Measurements from ENCODE around the gene SPPL2C.

Gene SPPL2C

GRCh38 chr17:45844695-45845375 is at the start of gene SPPL2C:
SPPL2C (plus strand) TSS chr17:45844881; CDS start chr17:45844907, 26 bp downstream.
- H3K4me1 ChIP-seq (ENCODE audit: insufficient read depth, low read length, severe bottlenecking), result no peaks in the 10 kb centered on the region
- H3K79me2 ChIP-seq (ENCODE audit: insufficient read depth, low read length), result no peaks in the 10 kb centered on the region
- no peaks in the 10 kb centered on the region for H3K27me3 ChIP-seq (ENCODE audit: insufficient read depth, low read length)
- H3K27ac ChIP-seq (ENCODE audit: low read depth, low read length, poor library complexity, severe bottlenecking), result no peak within 1 kb of the TSS
- TF ChIP-seq EZH2 (IDR thresholded peaks at IDR 0.05; ENCODE audit: borderline replicate concordance, low read length) (no peak), CTCF (IDR thresholded peaks at IDR 0.05; ENCODE audit: low read length) (no peak)
- H3K4me2 ChIP-seq (ENCODE audit: low read length), result no peak within 1 kb of the TSS
- H3K36me3 ChIP-seq (ENCODE audit: insufficient read depth, low read length), result no peaks in the 10 kb centered on the region
- H3K4me3 ChIP-seq (ENCODE audit: low read depth, low read length, poor library complexity, severe bottlenecking), result no peak within 1 kb of the TSS
- no peaks in the 10 kb centered on the region for H3K9me3 ChIP-seq (ENCODE audit: low read length)
- no peak within 1 kb of the TSS for H3K9ac ChIP-seq (ENCODE audit: low read length)
- H3K9me2 ChIP-seq (ENCODE audit: low read depth, low read length), result no peaks in the 10 kb centered on the region
- H4K20me1 ChIP-seq (ENCODE audit: insufficient read depth, low read length), result no peaks in the 10 kb centered on the region
- H3F3A ChIP-seq (ENCODE audit: insufficient read depth, low read length), result no peaks in the 10 kb centered on the region
- H2AFZ ChIP-seq (ENCODE audit: low read length), result no peak within 1 kb of the TSS

- Histone ChIP-seq H3K9ac (ENCODE audit: low read length) (no peak overlapping the region), H2AFZ (ENCODE audit: low read length) (no peak overlapping the region), H3K9me3 (ENCODE audit: low read length) (no peaks in the 10 kb centered on the region), H3K9me2 (ENCODE audit: low read depth, low read length) (no peaks in the 10 kb centered on the region), H3K4me1 (ENCODE audit: insufficient read depth, low read length, severe bottlenecking) (no peaks in the 10 kb centered on the region), H3K4me3 (ENCODE audit: low read depth, low read length, poor library complexity, severe bottlenecking) (no peak overlapping the region), H3K79me2 (ENCODE audit: insufficient read depth, low read length) (no peaks in the 10 kb centered on the region), H3K36me3 (ENCODE audit: insufficient read depth, low read length) (no peaks in the 10 kb centered on the region), H3F3A (ENCODE audit: insufficient read depth, low read length) (no peaks in the 10 kb centered on the region), H3K4me2 (ENCODE audit: low read length) (no peak overlapping the region), H3K27ac (ENCODE audit: low read depth, low read length, poor library complexity, severe bottlenecking) (no peak overlapping the region), H3K27me3 (ENCODE audit: insufficient read depth, low read length) (peaks cover 8% of the 10 kb centered on the region; the same call in 1 of the 2 replicates), H4K20me1 (ENCODE audit: insufficient read depth, low read length) (no peaks in the 10 kb centered on the region)
- TF ChIP-seq CTCF (IDR thresholded peaks at IDR 0.05; ENCODE audit: low read length), result no peak
- TF ChIP-seq EZH2 (IDR thresholded peaks at IDR 0.05; ENCODE audit: borderline replicate concordance, low read length), result no peak
These were observed 43.9 kb upstream of the SPPL2C start for GRCh38 chr17:45800816-45801215.

GRCh38 chr17:45801421-45801820 is 43.3 kb upstream of the SPPL2C start:
- Histone ChIP-seq H3K4me2 (ENCODE audit: low read length) (no peak overlapping the region), H3K9ac (ENCODE audit: low read length) (no peak overlapping the region), H3F3A (ENCODE audit: insufficient read depth, low read length) (no peaks in the 10 kb centered on the region), H2AFZ (ENCODE audit: low read length) (no peak overlapping the region), H3K27ac (ENCODE audit: low read depth, low read length, poor library complexity, severe bottlenecking) (no peak overlapping the region), H3K4me1 (ENCODE audit: insufficient read depth, low read length, severe bottlenecking) (no peaks in the 10 kb centered on the region), H3K27me3 (ENCODE audit: insufficient read depth, low read length) (peaks cover 8% of the 10 kb centered on the region; the same call in 1 of the 2 replicates), H3K36me3 (ENCODE audit: insufficient read depth, low read length) (no peaks in the 10 kb centered on the region), H3K79me2 (ENCODE audit: insufficient read depth, low read length) (no peaks in the 10 kb centered on the region), H3K9me2 (ENCODE audit: low read depth, low read length) (no peaks in the 10 kb centered on the region), H3K4me3 (ENCODE audit: low read depth, low read length, poor library complexity, severe bottlenecking) (no peak overlapping the region), H4K20me1 (ENCODE audit: insufficient read depth, low read length) (no peaks in the 10 kb centered on the region), H3K9me3 (ENCODE audit: low read length) (no peaks in the 10 kb centered on the region)
- TF ChIP-seq EZH2 (IDR thresholded peaks at IDR 0.05; ENCODE audit: borderline replicate concordance, low read length), result no peak

GRCh38 chr17:45808845-45809244 is 35.8 kb upstream of the SPPL2C start:
- TF ChIP-seq CTCF (IDR thresholded peaks at IDR 0.05; ENCODE audit: low read length) (no peak), EZH2 (IDR thresholded peaks at IDR 0.05; ENCODE audit: borderline replicate concordance, low read length) (no peak)

More at GRCh38 chr17:45808845-45809244, 35.8 kb upstream of the SPPL2C start:
- Histone ChIP-seq H3K9ac (ENCODE audit: low read length) (no peak overlapping the region), H3K9me3 (ENCODE audit: low read length) (no peaks in the 10 kb centered on the region), H2AFZ (ENCODE audit: low read length) (no peak overlapping the region), H3K9me2 (ENCODE audit: low read depth, low read length) (no peaks in the 10 kb centered on the region), H4K20me1 (ENCODE audit: insufficient read depth, low read length) (no peaks in the 10 kb centered on the region), H3F3A (ENCODE audit: insufficient read depth, low read length) (no peaks in the 10 kb centered on the region), H3K79me2 (ENCODE audit: insufficient read depth, low read length) (no peaks in the 10 kb centered on the region), H3K4me1 (ENCODE audit: insufficient read depth, low read length, severe bottlenecking) (no peaks in the 10 kb centered on the region), H3K27me3 (ENCODE audit: insufficient read depth, low read length) (no peaks in the 10 kb centered on the region; the same call in 1 of the 2 replicates), H3K4me2 (ENCODE audit: low read length) (no peak overlapping the region), H3K36me3 (ENCODE audit: insufficient read depth, low read length) (no peaks in the 10 kb centered on the region), H3K4me3 (ENCODE audit: low read depth, low read length, poor library complexity, severe bottlenecking) (no peak overlapping the region), H3K27ac (ENCODE audit: low read depth, low read length, poor library complexity, severe bottlenecking) (no peak overlapping the region)

Measured in OCI-LY1 (cell line).